SK-N-SH treated with all-trans-retinoic acid at 6 μM for 48 hours (cell line): Measurements from ENCODE around the gene KIAA1549.

Source experiments
- ARNTL ChIP-seq: fragments of 450-650 bp; formaldehyde crosslinking; IDR thresholded peaks from 2 replicates; pipeline ENCODE4 v1.5.0; 2020; ENCODE audit warnings: low read depth, mild to moderate bottlenecking, moderate library complexity, borderline replicate concordance
- ISL1 ChIP-seq: fragments of 250-450 bp; sonication (Bioruptor Pico); IDR thresholded peaks from 2 replicates; pipeline ENCODE4 v2.1.2; 2022; ENCODE audit warnings: mild to moderate bottlenecking, moderate library complexity
- PPARA ChIP-seq: fragments of 250-450 bp; sonication (Bioruptor Pico); IDR thresholded peaks from 2 replicates; pipeline ENCODE4 v1.5.0; 2020; ENCODE audit warnings: mild to moderate bottlenecking, borderline replicate concordance
- RARB ChIP-seq: fragments of 250-450 bp; sonication (Bioruptor Pico); IDR thresholded peaks from 2 replicates; pipeline ENCODE4 v1.8.0; 2021; ENCODE audit warnings: mild to moderate bottlenecking, moderate library complexity
- TCF4 ChIP-seq: fragments of 250-450 bp; sonication (Bioruptor Pico); IDR thresholded peaks from 2 replicates; pipeline ENCODE4 v1.8.0; 2021; ENCODE audit warnings: mild to moderate bottlenecking, moderate library complexity, borderline replicate concordance
- ZFP30 ChIP-seq: fragments of 450-650 bp; formaldehyde crosslinking; IDR thresholded peaks from 2 replicates; pipeline ENCODE4 v1.5.0; 2022; ENCODE audit warnings: mild to moderate bottlenecking, moderate library complexity
- TF ChIP-seq, protein P1 (sequence below): fragments of 250-450 bp; sonication (Bioruptor Pico); IDR thresholded peaks from 2 replicates; pipeline ENCODE4 v1.8.0; 2020; ENCODE audit warnings: mild to moderate bottlenecking, moderate library complexity, borderline replicate concordance
- TF ChIP-seq, protein P2 (sequence below): fragments of 250-450 bp; sonication (Bioruptor Pico); IDR thresholded peaks from 2 replicates; pipeline ENCODE4 v1.5.1; 2020; ENCODE audit warnings: low read depth, mild to moderate bottlenecking, moderate library complexity

DNA sequence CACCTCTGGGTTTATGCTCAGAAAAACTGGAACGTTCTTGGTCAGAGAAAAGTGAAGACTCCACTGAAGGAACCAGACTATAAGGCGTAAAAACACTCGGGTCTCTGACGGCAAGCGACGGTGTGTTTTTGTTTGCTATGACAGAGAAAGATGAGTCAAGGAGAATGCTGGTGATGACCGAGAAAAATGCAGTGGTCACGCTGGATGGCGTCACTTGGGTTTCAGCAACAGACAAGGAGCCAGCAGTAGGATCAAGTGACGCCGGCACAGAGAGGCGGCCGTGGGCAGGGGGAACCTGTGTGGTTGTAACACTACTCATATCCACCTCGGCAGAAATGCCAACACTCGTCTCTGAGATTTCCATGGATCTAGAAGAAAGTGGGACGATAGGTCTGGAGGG lies 63.4 kb downstream of the KIAA1549 start:
- TF ChIP-seq ZFP30 (no peak), ARNTL (no peak), TCF4 (CRISPR knock-in tag) (no peak), RARB (CRISPR knock-in tag) (no peak), ISL1 (no peak), PPARA (CRISPR knock-in tag) (no peak)
- TF ChIP-seq, protein P1, sequence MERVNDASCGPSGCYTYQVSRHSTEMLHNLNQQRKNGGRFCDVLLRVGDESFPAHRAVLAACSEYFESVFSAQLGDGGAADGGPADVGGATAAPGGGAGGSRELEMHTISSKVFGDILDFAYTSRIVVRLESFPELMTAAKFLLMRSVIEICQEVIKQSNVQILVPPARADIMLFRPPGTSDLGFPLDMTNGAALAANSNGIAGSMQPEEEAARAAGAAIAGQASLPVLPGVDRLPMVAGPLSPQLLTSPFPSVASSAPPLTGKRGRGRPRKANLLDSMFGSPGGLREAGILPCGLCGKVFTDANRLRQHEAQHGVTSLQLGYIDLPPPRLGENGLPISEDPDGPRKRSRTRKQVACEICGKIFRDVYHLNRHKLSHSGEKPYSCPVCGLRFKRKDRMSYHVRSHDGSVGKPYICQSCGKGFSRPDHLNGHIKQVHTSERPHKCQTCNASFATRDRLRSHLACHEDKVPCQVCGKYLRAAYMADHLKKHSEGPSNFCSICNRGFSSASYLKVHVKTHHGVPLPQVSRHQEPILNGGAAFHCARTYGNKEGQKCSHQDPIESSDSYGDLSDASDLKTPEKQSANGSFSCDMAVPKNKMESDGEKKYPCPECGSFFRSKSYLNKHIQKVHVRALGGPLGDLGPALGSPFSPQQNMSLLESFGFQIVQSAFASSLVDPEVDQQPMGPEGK (CRISPR knock-in tag) = no peak
- TF ChIP-seq, protein P2, sequence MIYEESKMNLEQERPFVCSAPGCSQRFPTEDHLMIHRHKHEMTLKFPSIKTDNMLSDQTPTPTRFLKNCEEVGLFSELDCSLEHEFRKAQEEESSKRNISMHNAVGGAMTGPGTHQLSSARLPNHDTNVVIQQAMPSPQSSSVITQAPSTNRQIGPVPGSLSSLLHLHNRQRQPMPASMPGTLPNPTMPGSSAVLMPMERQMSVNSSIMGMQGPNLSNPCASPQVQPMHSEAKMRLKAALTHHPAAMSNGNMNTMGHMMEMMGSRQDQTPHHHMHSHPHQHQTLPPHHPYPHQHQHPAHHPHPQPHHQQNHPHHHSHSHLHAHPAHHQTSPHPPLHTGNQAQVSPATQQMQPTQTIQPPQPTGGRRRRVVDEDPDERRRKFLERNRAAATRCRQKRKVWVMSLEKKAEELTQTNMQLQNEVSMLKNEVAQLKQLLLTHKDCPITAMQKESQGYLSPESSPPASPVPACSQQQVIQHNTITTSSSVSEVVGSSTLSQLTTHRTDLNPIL (CRISPR knock-in tag) = no peak
